ENCODE data around the gene BANK1.

The BANK1 gene

DNA sequence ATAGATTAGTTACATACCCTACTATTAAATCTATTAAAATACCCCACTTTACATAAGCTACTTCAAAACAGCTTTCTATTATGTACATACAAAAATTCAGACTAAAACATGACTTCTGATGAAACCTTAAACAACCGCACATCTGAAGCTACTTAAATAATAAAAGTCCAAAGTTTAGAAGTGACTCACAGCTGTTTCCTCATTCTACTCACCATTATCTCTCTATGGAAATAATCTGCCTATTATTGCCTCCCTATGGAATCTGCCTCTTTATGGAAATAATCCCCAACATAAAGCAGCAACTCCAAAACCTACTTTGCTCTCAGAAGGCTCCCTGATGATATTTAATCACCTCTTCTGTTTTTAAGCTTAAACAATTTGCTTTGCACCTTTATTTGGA, 15.7 kb upstream of the BANK1 start:
- no peak overlapping the region for H3K4me3 ChIP-seq (ENCODE audit: low read depth, low read length)
- TF ChIP-seq, protein P1, sequence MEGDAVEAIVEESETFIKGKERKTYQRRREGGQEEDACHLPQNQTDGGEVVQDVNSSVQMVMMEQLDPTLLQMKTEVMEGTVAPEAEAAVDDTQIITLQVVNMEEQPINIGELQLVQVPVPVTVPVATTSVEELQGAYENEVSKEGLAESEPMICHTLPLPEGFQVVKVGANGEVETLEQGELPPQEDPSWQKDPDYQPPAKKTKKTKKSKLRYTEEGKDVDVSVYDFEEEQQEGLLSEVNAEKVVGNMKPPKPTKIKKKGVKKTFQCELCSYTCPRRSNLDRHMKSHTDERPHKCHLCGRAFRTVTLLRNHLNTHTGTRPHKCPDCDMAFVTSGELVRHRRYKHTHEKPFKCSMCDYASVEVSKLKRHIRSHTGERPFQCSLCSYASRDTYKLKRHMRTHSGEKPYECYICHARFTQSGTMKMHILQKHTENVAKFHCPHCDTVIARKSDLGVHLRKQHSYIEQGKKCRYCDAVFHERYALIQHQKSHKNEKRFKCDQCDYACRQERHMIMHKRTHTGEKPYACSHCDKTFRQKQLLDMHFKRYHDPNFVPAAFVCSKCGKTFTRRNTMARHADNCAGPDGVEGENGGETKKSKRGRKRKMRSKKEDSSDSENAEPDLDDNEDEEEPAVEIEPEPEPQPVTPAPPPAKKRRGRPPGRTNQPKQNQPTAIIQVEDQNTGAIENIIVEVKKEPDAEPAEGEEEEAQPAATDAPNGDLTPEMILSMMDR (IDR thresholded peaks at IDR 0.05; ENCODE audit: low read depth, low read length): no peak

DNA sequence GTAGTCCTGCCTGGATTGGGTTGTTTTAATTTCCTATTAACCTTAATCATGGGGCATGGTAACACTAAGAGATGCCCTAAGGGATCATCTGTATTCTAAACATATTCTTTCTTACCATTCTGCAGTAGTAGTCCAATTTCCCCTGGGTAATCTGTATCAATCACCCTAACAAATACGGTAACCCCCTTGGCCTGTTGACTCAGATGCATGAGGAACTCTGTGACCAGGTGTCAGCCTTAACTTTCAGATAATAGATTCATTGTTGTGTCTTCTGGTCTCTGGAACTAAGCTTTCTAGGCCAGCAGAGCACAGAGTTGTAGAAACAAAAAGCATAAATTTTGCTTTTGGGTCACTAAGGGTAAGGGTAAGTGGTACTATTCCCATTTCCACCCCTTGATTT, 13.1 kb upstream of the BANK1 start:
- TF ChIP-seq, protein P1 (IDR thresholded peaks at IDR 0.05; ENCODE audit: low read depth, low read length): no peak
- no peak overlapping the region for H3K4me3 ChIP-seq (ENCODE audit: low read depth, low read length)

DNA sequence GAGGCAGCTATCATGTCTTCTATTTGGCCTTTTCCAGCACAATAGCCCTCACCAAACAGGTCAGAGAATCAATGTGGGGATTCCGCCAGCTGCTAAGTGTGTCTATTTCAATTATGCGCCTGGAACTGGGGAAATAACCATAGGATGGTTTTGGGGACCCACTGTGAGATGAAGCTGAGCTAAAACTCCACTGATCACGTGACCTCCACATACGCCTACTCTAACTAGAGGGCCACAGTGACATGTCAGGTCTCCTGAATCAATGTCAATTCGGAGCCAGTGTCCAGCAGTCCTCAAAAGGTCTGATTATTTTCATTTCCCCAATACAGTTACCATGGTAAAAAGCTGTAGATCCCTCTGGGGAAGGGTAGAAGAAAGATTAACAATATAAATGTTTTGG, 10.2 kb upstream of the BANK1 start:
- no peak overlapping the region for H3K4me3 ChIP-seq (ENCODE audit: low read depth, low read length)
- TF ChIP-seq, protein P1 (IDR thresholded peaks at IDR 0.05; ENCODE audit: low read depth, low read length): no peak

DNA sequence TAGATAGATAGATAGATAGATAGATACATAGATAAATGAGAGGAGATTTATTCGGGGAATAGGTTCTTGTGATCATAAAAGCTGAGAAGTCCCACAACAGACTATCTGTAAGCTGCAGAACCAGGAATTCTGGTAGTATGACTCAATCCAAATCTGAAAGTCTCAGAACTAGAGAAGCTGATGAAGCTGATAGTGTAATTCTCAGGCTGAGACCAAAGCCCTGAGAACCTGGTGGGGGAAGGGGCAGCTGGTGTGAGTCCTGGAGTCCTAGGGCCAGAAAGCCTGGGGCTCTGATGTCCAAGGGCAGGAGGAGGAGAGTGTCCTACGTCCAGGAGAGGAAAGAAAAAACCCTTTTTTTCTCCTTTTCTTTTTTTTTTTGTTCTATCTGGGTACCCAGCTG, 8.0 kb upstream of the BANK1 start:
- H3K4me3 ChIP-seq (ENCODE audit: low read depth, low read length): no peak overlapping the region
- TF ChIP-seq, protein P1 (IDR thresholded peaks at IDR 0.05; ENCODE audit: low read depth, low read length): no peak

DNA sequence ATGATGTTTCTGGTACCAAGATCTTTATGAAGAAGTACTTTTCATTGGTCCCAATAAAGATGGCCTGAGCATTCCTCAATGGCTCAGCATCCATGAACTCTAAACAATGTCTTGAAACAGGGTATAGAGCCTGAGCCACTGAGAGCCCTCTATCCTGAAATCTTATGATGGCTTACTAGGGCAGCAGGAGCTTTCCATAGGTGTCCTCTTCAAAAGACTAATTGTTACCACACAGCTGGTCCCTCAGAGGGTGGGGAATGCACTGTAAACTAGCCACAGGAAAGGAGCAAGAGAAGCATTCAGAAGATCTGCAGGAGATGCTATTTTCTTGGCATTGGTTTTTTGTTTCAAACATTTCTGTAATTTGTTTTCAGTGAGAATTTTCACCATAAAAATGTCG, 5.6 kb upstream of the BANK1 start:
- H3K4me3 ChIP-seq (ENCODE audit: low read depth, low read length): no peak overlapping the region
- TF ChIP-seq, protein P1 (IDR thresholded peaks at IDR 0.05; ENCODE audit: low read depth, low read length): no peak

DNA sequence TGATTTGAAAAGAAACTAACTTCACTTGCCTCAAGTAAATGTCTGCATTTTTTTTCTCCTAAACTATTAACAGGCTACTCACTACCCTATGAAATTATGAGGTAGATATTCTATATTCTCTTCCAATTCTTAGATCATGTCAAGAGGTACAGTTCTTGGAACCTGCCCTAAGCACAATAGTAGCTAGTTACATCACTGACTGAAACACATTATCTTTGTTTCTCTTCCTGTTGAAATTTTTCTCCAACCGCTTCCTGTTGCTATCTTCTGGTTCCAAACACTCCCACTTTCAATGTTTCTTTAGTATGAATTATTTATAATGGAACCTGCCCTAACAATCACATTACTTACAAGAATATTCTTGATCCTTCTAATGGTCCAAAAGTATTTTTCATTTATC, 5.0 kb upstream of the BANK1 start:
- no peak overlapping the region for H3K4me3 ChIP-seq (ENCODE audit: low read depth, low read length)
- TF ChIP-seq, protein P1 (IDR thresholded peaks at IDR 0.05; ENCODE audit: low read depth, low read length): no peak

DNA sequence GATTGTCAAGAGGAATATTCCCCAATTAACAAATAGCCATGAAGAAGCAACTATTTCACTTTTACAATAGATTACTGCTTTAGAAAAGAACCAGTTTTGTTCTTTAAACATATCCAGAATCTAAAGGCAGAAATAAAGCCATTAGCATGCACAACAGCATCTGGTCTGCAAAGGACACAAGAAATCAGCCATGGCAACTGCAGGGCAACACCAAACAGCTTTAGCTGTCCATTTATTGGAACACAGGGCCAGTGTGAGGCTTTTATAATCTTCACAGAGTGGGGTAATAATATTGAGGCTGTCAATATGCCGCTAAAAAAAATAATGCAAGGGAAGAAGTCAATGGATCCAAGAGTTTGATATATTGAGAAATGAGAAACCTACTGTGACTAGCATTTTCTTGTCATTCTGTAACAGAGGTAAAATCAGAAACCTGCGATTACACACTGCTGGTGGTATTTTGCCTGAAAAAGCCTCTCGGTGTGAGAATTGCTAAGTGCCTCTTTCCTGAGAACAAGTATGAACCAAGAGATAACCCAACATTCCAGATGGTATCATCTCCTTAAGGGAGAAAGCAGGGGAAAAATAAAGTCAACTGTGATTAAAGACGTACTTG, 2.7 kb upstream of the BANK1 start:
- H3K4me3 ChIP-seq (ENCODE audit: low read depth, low read length): no peak overlapping the region
- TF ChIP-seq, protein P1 (IDR thresholded peaks at IDR 0.05; ENCODE audit: low read depth, low read length): no peak

Measured in WI38 (cell line).